B cell (primary cell): ENCODE data around the gene GNAI3.

ENCODE experiments used
- CTCF ChIP-seq: fragments of 200-600 bp; IDR thresholded peaks from one replicate; pipeline ENCODE4 v1.8.0; 2022; ENCODE audit warnings: antibody characterized with exemption, mild to moderate bottlenecking
- EZH2 ChIP-seq: IDR thresholded peaks from 2 replicates; pipeline ENCODE4 v1.6.1; 2012; ENCODE audit warnings: borderline replicate concordance, low read depth, mild to moderate bottlenecking, moderate library complexity, low read length; ENCODE audit not compliant: insufficient read depth, poor library complexity, severe bottlenecking

GRCh38 chr1:109613361-109614147 lies 65.1 kb downstream of the GNAI3 start:
- TF ChIP-seq EZH2 (no peak), CTCF (no peak)
